Neural progenitor cell (in vitro differentiated cells): ENCODE results near the gene RIPOR3.

Experiments
- EZH2 ChIP-seq: fragments of 200-600 bp; sonication (generic); IDR thresholded peaks from 2 replicates; pipeline ENCODE4 v1.6.1; 2017; ENCODE audit warnings: antibody characterized with exemption, mild to moderate bottlenecking, moderate library complexity
- EZH2phosphoT487 ChIP-seq: fragments of 200-600 bp; sonication (generic); IDR thresholded peaks from 2 replicates; pipeline ENCODE4 v1.6.1; 2017; ENCODE audit warnings: antibody characterized with exemption
- TF ChIP-seq, protein P1 (sequence below): fragments of 200-600 bp; sonication (generic); IDR thresholded peaks from 2 replicates; pipeline ENCODE4 v1.5.1; 2017; ENCODE audit warnings: antibody characterized with exemption, mild to moderate bottlenecking

DNA sequence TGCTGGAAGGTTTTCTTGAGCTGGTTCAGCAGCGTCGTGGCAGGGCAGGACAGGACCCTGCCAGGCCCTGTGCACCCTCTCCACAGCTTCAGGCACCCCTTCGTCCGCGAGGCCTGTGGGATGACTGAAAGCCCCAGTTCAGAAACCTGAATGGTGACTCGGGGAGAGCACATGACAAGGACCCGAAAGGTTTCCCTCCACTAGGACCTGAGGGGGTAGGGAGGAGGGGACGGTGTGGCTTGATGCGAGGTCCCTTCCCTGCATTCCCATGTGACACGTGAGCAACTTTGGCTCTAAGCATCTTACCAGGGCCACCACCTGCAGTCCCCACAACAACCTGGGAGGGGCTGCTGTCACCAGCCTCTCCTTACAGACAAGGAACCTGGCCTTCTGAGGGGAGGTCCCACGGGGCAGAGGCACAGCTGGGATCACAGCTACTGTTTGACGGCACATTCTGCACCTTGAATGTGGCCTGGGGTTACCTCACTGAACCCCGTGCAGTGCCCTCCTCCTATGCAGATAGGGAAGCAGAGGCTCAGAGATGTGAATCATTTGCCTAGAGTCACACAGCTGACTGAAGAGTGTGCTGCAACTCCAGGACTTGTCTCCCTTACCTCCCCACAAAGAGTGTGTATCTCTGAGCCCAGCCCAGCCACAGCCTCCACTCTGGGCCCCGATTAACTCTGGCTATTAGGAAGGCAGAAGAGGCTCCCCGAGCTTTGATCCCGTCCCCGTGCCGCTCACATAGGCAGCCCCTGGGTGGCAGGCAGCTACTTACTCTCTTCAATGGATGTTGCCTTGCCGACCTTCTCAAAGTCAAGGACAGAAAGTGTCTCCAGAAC, 96.5 kb downstream of the RIPOR3 start:
- TF ChIP-seq, protein P1, sequence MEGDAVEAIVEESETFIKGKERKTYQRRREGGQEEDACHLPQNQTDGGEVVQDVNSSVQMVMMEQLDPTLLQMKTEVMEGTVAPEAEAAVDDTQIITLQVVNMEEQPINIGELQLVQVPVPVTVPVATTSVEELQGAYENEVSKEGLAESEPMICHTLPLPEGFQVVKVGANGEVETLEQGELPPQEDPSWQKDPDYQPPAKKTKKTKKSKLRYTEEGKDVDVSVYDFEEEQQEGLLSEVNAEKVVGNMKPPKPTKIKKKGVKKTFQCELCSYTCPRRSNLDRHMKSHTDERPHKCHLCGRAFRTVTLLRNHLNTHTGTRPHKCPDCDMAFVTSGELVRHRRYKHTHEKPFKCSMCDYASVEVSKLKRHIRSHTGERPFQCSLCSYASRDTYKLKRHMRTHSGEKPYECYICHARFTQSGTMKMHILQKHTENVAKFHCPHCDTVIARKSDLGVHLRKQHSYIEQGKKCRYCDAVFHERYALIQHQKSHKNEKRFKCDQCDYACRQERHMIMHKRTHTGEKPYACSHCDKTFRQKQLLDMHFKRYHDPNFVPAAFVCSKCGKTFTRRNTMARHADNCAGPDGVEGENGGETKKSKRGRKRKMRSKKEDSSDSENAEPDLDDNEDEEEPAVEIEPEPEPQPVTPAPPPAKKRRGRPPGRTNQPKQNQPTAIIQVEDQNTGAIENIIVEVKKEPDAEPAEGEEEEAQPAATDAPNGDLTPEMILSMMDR: no peak
- TF ChIP-seq EZH2: no peak
- TF ChIP-seq EZH2phosphoT487: no peak
